PC-3 (cell line): Measurements from ENCODE around the gene TRAF5. TPM values are rescaled to one million over a fixed set of nuclear protein-coding genes. Genes with fewer than 3 reads are reported as not detected.
A peak's percentile ranks its signal among the peaks of the same experiment; 100 is the strongest.

Source experiments
- ATAC-seq: fragments of 200-7000 bp; cut with Tn5 transposase; 2 replicates; pipeline ENCODE4 v1.9.1; 2020; ENCODE audit warnings: mild to moderate bottlenecking, moderate library complexity
- BruUV-seq: library from RNA; stranded (reverse); fragments of 400-500 nt; replicated peaks from 2 replicates; lab custom pipeline; 2021; lab: Mats Ljungman, UMichigan
- CTCF ChIA-PET: fragments of 300-600 bp; sonication (Branson Sonifier 250); formaldehyde crosslinking; loops from one replicate; lab custom pipeline; 2022; ENCODE audit warnings: antibody characterized with exemption; lab: Charles Lee
- POLR2A ChIA-PET: fragments of 300-600 bp; sonication (Branson Sonifier 250); formaldehyde crosslinking; loops from one replicate; lab custom pipeline; 2022; ENCODE audit warnings: antibody characterized with exemption; ENCODE audit not compliant: unreplicated experiment; lab: Charles Lee
- DNase-seq: peaks from one replicate; pipeline ENCODE4 v3.0.0-alpha.2; 2015
- H2AFZ ChIP-seq: fragments of 300-600 bp; sonication (generic); 2 replicates; pipeline ENCODE4 v1.6.0; 2016; ENCODE audit warnings: antibody characterized with exemption, low read length
- H3F3A ChIP-seq: fragments of 300-600 bp; sonication (generic); one replicate; pipeline ENCODE4 v1.6.0; 2017; ENCODE audit warnings: antibody characterized with exemption, low read length, control low read depth, mild to moderate bottlenecking; ENCODE audit not compliant: unreplicated experiment
- H3K27ac ChIP-seq: fragments of 300-600 bp; sonication (generic); 2 replicates; pipeline ENCODE4 v1.5.1; 2016; ENCODE audit warnings: mild to moderate bottlenecking, low read length
- H3K27me3 ChIP-seq: fragments of 300-600 bp; sonication (generic); 2 replicates; pipeline ENCODE4 v1.6.1; 2016; ENCODE audit warnings: low read length, mixed read lengths
- H3K36me3 ChIP-seq: fragments of 300-600 bp; sonication (generic); 2 replicates; pipeline ENCODE4 v1.6.1; 2016; ENCODE audit warnings: low read depth, mixed run types, low read length, mixed read lengths
- H3K4me1 ChIP-seq: fragments of 300-600 bp; sonication (generic); 2 replicates; pipeline ENCODE4 v1.5.1; 2016; ENCODE audit warnings: low read length; ENCODE audit not compliant: insufficient read depth
- H3K4me2 ChIP-seq: fragments of 300-600 bp; sonication (generic); 2 replicates; pipeline ENCODE4 v1.6.0; 2016; ENCODE audit warnings: low read length
- H3K4me3 ChIP-seq: fragments of 300-600 bp; sonication (generic); 2 replicates; pipeline ENCODE4 v1.5.1; 2016; ENCODE audit warnings: mild to moderate bottlenecking, low read length, mixed read lengths
- H3K79me2 ChIP-seq: fragments of 300-600 bp; sonication (generic); 2 replicates; pipeline ENCODE4 v1.6.1; 2017; ENCODE audit warnings: low read length, mixed read lengths
- H3K9ac ChIP-seq: fragments of 300-600 bp; sonication (generic); 2 replicates; pipeline ENCODE4 v1.6.0; 2016; ENCODE audit warnings: mild to moderate bottlenecking, low read length
- H3K9me2 ChIP-seq: fragments of 300-600 bp; sonication (generic); replicated peaks from 2 replicates; pipeline ENCODE4 v1.6.1; 2016; ENCODE audit warnings: mixed run types, low read length, mixed read lengths
- H3K9me3 ChIP-seq: fragments of 300-600 bp; sonication (generic); 2 replicates; pipeline ENCODE4 v1.6.1; 2016; ENCODE audit warnings: low read length, mixed read lengths
- H4K20me1 ChIP-seq: fragments of 300-600 bp; sonication (generic); 2 replicates; pipeline ENCODE4 v1.6.1; 2016; ENCODE audit warnings: low read length, mixed read lengths
- EZH2 ChIP-seq: fragments of 300-600 bp; sonication (generic); IDR thresholded peaks from one replicate; pipeline ENCODE4 v1.6.1; 2017; ENCODE audit warnings: antibody characterized with exemption, mild to moderate bottlenecking, low read length; ENCODE audit not compliant: unreplicated experiment
- EZH2phosphoT487 ChIP-seq: fragments of 300-600 bp; sonication (generic); IDR thresholded peaks from 2 replicates; pipeline ENCODE4 v1.6.1; 2018; ENCODE audit warnings: mild to moderate bottlenecking, antibody characterized with exemption, low read length, borderline replicate concordance
- intact Hi-C: fragments of 100-400 bp; cut with micrococcal nuclease; formaldehyde crosslinking; loops from 2 replicates; pipeline ENCODE4 v1.9.0; 2023
- total RNA-seq: library from RNA; depleted of rRNA; stranded (reverse); fragments of >200 nt; gene quantifications from 2 replicates; pipeline ENCODE4 v1.2.3, GENCODE V29; 2014
- TF ChIP-seq, protein P1 (sequence below): fragments of 300-600 bp; sonication (generic); conservative IDR thresholded peaks from 2 replicates; pipeline ENCODE4 v1.5.1; 2017; ENCODE audit warnings: antibody characterized with exemption, low read depth, mild to moderate bottlenecking, low read length

Gene TRAF5
- total RNA-seq, 1 experiment from 2014 or later: 12.2 TPM

DNA sequence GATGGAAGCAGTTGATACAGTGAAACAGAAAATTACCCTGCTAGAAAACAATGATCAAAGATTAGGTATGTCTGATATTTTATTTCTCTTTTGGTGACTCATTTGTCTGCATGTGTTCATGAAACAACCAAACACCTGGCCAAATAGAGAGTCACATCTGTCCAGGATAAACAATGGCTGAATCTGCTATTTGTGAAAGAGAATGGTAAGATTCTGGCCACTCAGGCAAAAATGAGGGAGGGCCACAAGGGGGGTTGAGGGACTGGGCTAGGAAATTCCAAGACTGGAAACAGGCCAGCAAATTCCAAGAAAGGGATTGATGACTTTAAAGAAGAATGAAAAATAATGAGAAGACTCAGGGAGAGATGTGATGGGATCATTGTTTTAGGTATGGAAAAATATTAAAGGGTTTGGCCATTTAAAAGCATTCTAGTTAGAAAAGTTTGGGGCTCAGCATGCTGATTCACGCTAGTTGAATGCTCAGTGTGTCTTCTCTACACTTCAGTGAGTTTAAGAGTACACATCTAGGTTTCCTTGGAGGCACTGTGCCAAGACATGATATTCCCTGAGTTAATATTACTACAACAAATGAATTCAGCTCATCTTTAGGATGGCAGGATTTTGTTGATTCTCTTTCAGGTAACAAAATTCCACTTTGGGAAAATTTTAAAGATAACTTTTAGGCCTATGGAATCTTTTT is 44.9 kb downstream of the TRAF5 start:
- Histone ChIP-seq H3K27me3 (no peaks in the 10 kb centered on the region), H4K20me1 (no peaks in the 10 kb centered on the region), H3K9me2 (no peaks in the 10 kb centered on the region), H3K4me2 (no peak overlapping the region), H3F3A (no peaks in the 10 kb centered on the region), H3K9me3 (no peaks in the 10 kb centered on the region), H3K4me3 (no peak overlapping the region), H3K79me2 (no peaks in the 10 kb centered on the region), H2AFZ (no peak overlapping the region), H3K9ac (no peak overlapping the region), H3K36me3 (no peaks in the 10 kb centered on the region), H3K27ac (no peak overlapping the region), H3K4me1 (peaks cover 5% of the 10 kb centered on the region; the same call in 1 of the 2 replicates)
- peak; percentile 56 for ATAC-seq
- POLR2A ChIA-PET: no interaction called here
- CTCF ChIA-PET: interaction anchor here (0.5 kb wide), 1 partner anchor 773 kb away, joined by 3 read pairs; no protein-coding TSS in a partner anchor
- BruUV-seq: no TSS peak
- intact Hi-C loops: no loop called here
- DNase-seq: peak; percentile 32
- no peak for TF ChIP-seq EZH2
- TF ChIP-seq, protein P1, sequence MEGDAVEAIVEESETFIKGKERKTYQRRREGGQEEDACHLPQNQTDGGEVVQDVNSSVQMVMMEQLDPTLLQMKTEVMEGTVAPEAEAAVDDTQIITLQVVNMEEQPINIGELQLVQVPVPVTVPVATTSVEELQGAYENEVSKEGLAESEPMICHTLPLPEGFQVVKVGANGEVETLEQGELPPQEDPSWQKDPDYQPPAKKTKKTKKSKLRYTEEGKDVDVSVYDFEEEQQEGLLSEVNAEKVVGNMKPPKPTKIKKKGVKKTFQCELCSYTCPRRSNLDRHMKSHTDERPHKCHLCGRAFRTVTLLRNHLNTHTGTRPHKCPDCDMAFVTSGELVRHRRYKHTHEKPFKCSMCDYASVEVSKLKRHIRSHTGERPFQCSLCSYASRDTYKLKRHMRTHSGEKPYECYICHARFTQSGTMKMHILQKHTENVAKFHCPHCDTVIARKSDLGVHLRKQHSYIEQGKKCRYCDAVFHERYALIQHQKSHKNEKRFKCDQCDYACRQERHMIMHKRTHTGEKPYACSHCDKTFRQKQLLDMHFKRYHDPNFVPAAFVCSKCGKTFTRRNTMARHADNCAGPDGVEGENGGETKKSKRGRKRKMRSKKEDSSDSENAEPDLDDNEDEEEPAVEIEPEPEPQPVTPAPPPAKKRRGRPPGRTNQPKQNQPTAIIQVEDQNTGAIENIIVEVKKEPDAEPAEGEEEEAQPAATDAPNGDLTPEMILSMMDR: no peak
- no peak for TF ChIP-seq EZH2phosphoT487

DNA sequence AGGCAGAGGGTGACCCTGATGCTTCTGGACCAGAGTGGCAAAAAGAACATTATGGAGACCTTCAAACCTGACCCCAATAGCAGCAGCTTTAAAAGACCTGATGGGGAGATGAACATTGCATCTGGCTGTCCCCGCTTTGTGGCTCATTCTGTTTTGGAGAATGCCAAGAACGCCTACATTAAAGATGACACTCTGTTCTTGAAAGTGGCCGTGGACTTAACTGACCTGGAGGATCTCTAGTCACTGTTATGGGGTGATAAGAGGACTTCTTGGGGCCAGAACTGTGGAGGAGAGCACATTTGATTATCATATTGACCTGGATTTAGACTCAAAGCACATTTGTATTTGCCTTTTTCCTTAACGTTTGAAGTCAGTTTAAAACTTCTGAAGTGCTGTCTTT is 45.8 kb downstream of the TRAF5 start:
- H3K4me3 ChIP-seq: no peak overlapping the region
- H2AFZ ChIP-seq: no peak overlapping the region
- H3K4me2 ChIP-seq: no peak overlapping the region
- H3K27me3 ChIP-seq: no peaks in the 10 kb centered on the region
- no peaks in the 10 kb centered on the region for H3F3A ChIP-seq
- H3K27ac ChIP-seq: no peak overlapping the region
- ATAC-seq (no peak), DNase-seq (no peak)
- no peaks in the 10 kb centered on the region for H3K9me3 ChIP-seq
- H3K9me2 ChIP-seq: no peaks in the 10 kb centered on the region
- no peaks in the 10 kb centered on the region for H3K79me2 ChIP-seq
- no peaks in the 10 kb centered on the region for H3K36me3 ChIP-seq
- H3K9ac ChIP-seq: no peak overlapping the region
- no TSS peak for BruUV-seq
- intact Hi-C loops: no loop called here
- peaks cover 5% of the 10 kb centered on the region; the same call in 1 of the 2 replicates for H3K4me1 ChIP-seq
- ChIA-PET POLR2A (no interaction called here), CTCF (no interaction called here)
- H4K20me1 ChIP-seq: no peaks in the 10 kb centered on the region
- TF ChIP-seq EZH2 (no peak), EZH2phosphoT487 (no peak)
- TF ChIP-seq, protein P1: no peak

DNA sequence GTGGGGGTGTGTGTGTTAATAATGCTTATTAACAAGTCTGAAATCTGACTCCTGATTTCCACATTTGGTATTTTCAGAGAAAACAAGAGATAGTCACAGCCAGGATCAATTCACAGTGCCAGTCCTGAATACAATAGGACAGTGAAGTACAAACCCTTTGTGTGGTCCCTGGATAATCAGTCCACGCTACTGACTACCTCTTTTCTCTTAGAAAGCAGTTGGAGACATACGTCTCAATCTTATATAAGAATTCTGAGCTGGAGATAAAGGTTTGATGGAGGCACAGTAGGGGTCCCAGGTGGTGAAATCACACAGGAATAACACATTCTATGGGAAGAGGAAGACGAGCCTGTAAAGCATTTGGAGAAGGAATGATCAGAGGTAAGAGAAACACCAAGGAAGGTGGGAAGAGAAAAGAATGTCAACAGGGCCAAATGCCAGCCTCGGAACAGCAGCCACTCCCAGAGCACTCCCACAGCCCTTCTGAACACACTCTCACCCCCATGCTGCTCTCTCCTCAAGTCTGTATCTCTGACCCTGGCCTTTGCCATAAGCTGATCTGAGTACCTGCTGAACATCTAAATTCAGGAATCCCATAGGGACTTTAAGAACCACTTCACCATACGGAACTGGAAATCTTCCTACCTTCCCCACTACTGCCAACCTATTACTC is 48.6 kb downstream of the TRAF5 start:
- H3K4me3 ChIP-seq: no peak overlapping the region

More for the DNA sequence above, 48.6 kb downstream of the TRAF5 start:
- peaks cover 12% of the 10 kb centered on the region for H3K4me1 ChIP-seq
- H3K9me2 ChIP-seq: no peaks in the 10 kb centered on the region
- no peak for ATAC-seq
- no peak overlapping the region for H3K27ac ChIP-seq
- H3K9me3 ChIP-seq: no peaks in the 10 kb centered on the region
- no peaks in the 10 kb centered on the region for H3K79me2 ChIP-seq
- H2AFZ ChIP-seq: no peak overlapping the region
- H3K4me2 ChIP-seq: no peak overlapping the region
- H3K9ac ChIP-seq: no peak overlapping the region
- no peak for DNase-seq
- no peaks in the 10 kb centered on the region for H3K27me3 ChIP-seq
- no TSS peak for BruUV-seq
- no peaks in the 10 kb centered on the region for H3K36me3 ChIP-seq
- no peaks in the 10 kb centered on the region for H3F3A ChIP-seq
- CTCF ChIA-PET: no interaction called here
- POLR2A ChIA-PET: no interaction called here
- no peaks in the 10 kb centered on the region for H4K20me1 ChIP-seq
- TF ChIP-seq, protein P1: no peak
- TF ChIP-seq EZH2phosphoT487 (no peak), EZH2 (no peak)
- intact Hi-C loops: no loop called here
